GM12874 (cell line): ENCODE results near the gene DENND1A.
A peak's percentile ranks its signal among the peaks of the same experiment; 100 is the strongest.

ENCODE experiments used
- CTCF ChIP-seq: IDR thresholded peaks from 2 replicates; pipeline ENCODE4 v1.5.1; 2011; ENCODE audit warnings: low read depth, mild to moderate bottlenecking, control low read depth, low read length, moderate library complexity; ENCODE audit not compliant: insufficient read depth

The DENND1A gene

GRCh38 chr9:123400926-123401503 is 528.9 kb downstream of the DENND1A start:
- no peak for TF ChIP-seq CTCF

- TF ChIP-seq CTCF, result peak; percentile 69
Observed at GRCh38 chr9:123399803-123400378, 530.0 kb downstream of the DENND1A start.

- no peak for TF ChIP-seq CTCF
Observed at GRCh38 chr9:123397975-123398374, 532.0 kb downstream of the DENND1A start.

GRCh38 chr9:123395689-123396511 is 534.0 kb downstream of the DENND1A start:
- TF ChIP-seq CTCF, result no peak

- no peak for TF ChIP-seq CTCF
Observed at GRCh38 chr9:123395276-123395688, 534.6 kb downstream of the DENND1A start.

GRCh38 chr9:123394291-123395235 is 535.4 kb downstream of the DENND1A start:
- TF ChIP-seq CTCF, result no peak
